HG03342 (cell line): ENCODE data around the gene CCDC86.

Source experiments
- ATAC-seq: cut with Tn5 transposase; IDR thresholded peaks from one replicate; pipeline ENCODE4 v1.9.1; 2021; ENCODE audit warnings: mild to moderate bottlenecking, moderate library complexity; ENCODE audit not compliant: unreplicated experiment

Gene CCDC86

GRCh38 chr11:60868682-60869450 lies 27.0 kb downstream of the CCDC86 start:
- ATAC-seq, result no peak

DNA sequence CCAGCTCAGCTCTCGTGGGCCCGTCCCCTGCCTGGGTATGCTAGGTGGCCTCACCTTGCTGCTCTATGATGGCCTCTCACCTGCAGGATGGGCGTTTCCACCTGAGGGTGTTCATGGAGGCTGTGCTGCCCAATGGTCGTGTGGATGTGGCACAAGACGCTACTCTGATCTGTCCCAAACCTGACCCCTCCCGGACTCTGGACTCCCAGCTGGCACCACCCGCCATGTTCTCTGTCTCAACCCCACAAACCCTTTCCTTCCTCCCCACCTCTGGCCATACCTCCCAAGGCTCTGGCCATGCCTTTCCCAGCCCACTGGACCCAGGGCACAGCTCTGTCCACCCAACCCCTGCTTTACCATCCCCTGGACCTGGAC lies 27.5 kb downstream of the CCDC86 start:
- no peak for ATAC-seq

GRCh38 chr11:60870276-60870675 lies 28.4 kb downstream of the CCDC86 start:
- ATAC-seq, result no peak

- no peak for ATAC-seq
Observed at GRCh38 chr11:60870733-60871377, 28.9 kb downstream of the CCDC86 start.

DNA sequence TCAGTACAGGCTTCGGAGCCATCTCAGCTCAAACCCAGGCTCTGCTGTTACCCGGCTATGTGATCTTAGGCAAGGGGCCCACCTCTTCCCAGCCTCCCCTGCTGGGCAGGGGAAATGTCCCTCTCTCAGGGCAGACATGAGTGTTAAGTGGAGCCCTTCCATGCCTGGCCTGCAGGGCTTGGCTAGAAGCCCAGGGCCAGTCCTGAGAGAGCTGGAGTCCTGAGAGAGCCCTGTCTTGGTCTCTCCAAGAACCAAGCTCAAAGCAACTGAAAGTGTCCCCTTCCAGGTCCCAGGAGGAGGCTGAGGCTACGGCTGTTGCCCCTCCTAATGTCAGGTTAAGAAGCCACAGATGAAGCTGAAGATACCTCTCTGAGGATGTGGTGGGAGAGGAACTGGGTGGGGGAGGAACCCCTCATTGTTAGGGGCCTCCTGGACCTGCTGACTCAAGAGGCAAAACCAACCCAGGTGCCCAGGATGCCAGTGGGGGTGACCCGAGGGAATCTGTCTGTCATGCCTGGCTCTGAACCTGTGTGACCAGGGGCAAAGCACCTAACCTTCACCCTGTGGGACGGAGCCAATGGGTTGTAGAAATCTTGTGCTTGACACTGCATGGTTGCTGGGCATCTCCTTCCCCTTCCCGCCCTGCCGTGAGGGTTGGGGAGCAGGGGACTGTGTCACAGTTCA lies 29.6 kb downstream of the CCDC86 start:
- no peak for ATAC-seq

GRCh38 chr11:60872124-60872960 lies 30.4 kb downstream of the CCDC86 start:
- no peak for ATAC-seq

DNA sequence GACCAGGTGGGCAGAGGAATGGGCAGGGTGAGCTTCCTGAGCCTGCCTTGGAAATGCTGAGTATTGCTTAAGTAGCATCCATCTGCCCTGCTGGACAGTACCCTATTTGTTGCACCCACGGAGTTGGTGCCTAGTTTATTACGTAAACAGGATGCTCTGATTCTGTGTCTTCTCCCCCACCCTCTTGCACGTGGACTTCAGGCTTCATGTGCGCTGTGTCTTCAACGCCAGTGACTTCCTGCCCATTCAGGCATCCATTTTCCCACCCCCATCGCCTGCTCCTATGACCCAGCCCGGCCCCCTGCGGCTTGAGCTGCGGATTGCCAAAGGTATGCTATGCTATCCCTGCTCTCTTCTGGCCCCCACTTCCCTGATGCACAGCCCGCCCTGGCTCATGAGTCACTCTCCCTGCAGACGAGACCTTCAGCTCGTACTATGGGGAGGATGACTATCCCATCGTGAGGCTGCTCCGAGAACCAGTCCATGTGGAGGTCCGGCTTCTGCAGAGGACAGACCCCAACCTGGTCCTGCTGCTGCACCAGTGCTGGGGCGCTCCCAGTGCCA lies 31.1 kb downstream of the CCDC86 start:
- no peak for ATAC-seq

- ATAC-seq, result no peak
Observed at GRCh38 chr11:60873533-60873932, 31.6 kb downstream of the CCDC86 start.

- no peak for ATAC-seq
Observed at GRCh38 chr11:60874421-60875365, 32.8 kb downstream of the CCDC86 start.

DNA sequence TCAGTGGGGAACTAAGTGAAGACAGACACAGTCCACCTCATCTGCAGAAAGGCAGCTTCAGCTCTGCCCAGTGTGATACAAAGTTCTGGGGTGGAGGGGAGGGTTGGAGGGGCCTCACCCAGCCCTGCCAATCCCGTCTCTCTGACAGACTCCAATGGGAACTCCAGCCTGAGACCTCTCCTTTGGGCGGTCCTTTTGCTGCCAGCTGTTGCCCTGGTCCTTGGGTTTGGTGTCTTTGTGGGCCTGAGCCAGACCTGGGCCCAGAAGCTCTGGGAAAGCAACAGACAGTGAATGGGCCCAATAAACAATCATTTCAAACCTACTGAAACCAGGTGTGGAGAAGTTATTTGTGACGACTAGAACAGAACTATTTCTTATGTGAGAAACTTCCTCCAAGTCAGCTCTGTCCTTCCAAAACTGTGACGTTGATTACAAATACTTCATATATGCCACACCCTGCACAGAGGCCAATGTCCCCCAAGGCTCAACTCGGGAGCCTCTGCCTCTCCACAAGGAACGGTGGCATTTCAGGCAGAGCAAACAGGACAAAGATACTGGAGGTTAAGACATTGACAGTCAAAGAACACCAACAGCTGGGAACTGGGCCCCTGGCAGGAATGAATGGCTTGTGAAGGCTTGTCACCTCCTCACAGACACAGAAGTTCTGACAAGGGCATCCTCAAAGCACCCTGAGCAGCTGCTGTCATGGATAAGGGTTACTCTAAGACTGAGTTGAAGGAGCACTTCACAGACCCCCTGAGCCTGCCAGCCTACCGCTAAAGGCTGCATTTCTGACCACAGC lies 33.7 kb downstream of the CCDC86 start:
- no peak for ATAC-seq

DNA sequence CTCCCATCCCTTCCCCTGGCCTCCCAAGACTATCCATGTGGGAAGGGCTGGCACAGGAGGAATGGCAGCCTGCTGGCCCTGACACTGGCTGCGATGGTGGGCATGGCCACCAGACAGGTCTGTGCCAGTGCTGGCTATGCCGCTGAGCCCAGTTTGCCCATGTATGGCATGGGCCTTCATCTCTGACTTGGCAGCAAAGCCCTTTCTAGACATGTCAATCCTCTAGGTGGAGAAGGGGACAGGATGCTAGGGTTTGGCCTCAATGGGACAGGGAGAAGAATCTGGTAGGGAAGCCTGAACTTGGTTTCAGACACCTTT lies 34.2 kb downstream of the CCDC86 start:
- no peak for ATAC-seq

GRCh38 chr11:60878245-60879101 lies 36.6 kb downstream of the CCDC86 start:
- no peak for ATAC-seq

DNA sequence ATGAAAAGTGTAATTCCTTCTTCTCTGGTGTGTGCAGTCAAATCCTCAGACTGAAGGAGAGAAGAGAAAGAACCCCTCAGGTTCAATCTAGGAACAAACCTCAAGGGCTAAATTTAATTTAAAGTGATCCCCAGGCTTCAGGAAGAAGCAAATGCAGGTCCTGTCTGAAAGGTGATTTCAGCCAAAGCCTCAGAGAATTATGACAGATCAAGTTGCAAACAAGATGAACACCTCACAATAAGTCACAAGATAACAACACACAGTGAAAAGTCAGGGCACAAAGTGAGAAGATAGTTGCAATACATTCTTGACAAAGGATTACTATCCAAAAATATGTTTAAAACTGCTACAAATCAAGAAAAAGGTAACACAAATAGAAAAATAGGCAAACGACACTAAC lies 37.2 kb downstream of the CCDC86 start:
- no peak for ATAC-seq

- no peak for ATAC-seq
Observed at GRCh38 chr11:60879971-60880588, 38.2 kb downstream of the CCDC86 start.

DNA sequence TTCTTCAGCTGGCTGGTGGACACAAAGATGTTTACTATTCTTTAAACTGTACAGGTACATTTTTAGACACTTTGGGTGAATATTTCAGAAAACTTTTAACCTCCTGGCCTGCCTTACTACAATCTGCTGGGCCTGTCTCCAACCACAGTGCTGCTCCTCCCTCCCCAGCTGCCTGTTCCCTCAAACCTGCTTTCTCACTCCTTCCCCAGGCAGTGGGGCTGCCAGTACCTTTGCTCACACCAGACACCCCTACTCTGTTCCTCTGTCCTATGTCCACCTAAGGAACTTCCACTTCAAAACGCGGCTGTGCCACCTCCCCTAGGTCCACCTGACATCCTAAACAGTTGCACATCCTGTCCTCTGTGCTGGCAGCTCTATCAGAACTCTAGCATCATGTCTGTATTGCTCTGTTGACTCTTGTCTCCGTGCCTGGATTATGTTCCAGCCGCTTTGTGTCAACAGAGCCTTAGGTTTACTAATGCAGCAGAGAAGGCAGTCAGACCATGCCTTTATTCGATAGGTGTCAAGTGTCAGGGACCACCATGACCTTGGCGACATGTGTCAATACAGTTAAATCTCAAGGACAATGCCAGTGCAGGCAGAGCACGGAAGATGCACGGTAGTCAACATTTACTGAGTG lies 38.9 kb downstream of the CCDC86 start:
- ATAC-seq, result no peak

DNA sequence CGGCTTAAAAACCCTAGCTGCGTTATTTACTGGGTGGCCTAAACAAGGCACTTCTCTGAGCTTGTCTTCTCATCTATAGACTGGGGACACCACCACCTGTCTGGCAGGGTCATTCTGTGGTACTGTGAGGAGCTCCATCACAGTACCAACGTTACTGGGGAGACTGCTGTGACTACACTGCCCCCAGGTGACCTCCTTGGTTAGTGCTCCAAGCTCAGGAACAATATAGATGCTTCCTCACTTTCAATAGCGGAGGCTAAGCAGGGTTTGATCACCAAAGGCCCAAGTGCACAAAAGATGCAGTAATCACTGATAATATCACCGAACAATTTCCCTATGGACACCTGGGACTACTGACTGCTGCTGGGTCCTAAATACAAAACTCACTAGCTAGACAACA lies 45.6 kb downstream of the CCDC86 start:
- ATAC-seq, result no peak

GRCh38 chr11:60889869-60890311 lies 48.0 kb downstream of the CCDC86 start:
- no peak for ATAC-seq
